Measurements from ENCODE around the gene NGFR.

Gene NGFR

GRCh38 chr17:49494986-49495841 lies at the start of gene NGFR:
NGFR (plus strand) TSS chr17:49495293; CDS start chr17:49495418, 125 bp downstream.
- peak within 1 kb of the TSS; percentile 17 for H3K4me3 ChIP-seq (ENCODE audit: low read length)
- DNase-seq (ENCODE audit: low read depth) = no peak
- no peak for TF ChIP-seq CTCF (conservative IDR thresholded peaks at IDR 0.05; ENCODE audit: low read depth, low read length)

GRCh38 chr17:49445591-49445990 lies 49.5 kb upstream of the NGFR start:
- no peak for TF ChIP-seq CTCF (conservative IDR thresholded peaks at IDR 0.05; ENCODE audit: low read depth, low read length)
- H3K4me3 ChIP-seq (ENCODE audit: low read length) = no peak overlapping the region
- DNase-seq (ENCODE audit: low read depth) = no peak

GRCh38 chr17:49447628-49448302 lies 47.3 kb upstream of the NGFR start:
- TF ChIP-seq CTCF (conservative IDR thresholded peaks at IDR 0.05; ENCODE audit: low read depth, low read length) = no peak
- no peak overlapping the region for H3K4me3 ChIP-seq (ENCODE audit: low read length)
- DNase-seq (ENCODE audit: low read depth) = no peak

GRCh38 chr17:49450181-49450580 lies 44.9 kb upstream of the NGFR start:
- no peak for TF ChIP-seq CTCF (conservative IDR thresholded peaks at IDR 0.05; ENCODE audit: low read depth, low read length)
- no peak for DNase-seq (ENCODE audit: low read depth)
- H3K4me3 ChIP-seq (ENCODE audit: low read length) = no peak overlapping the region

- no peak for DNase-seq (ENCODE audit: low read depth)
- TF ChIP-seq CTCF (conservative IDR thresholded peaks at IDR 0.05; ENCODE audit: low read depth, low read length) = no peak
- no peak overlapping the region for H3K4me3 ChIP-seq (ENCODE audit: low read length)
Observed at GRCh38 chr17:49450735-49451134, 44.4 kb upstream of the NGFR start.

- no peak for TF ChIP-seq CTCF (conservative IDR thresholded peaks at IDR 0.05; ENCODE audit: low read depth, low read length)
- DNase-seq (ENCODE audit: low read depth) = no peak
- H3K4me3 ChIP-seq (ENCODE audit: low read length) = no peak overlapping the region
Observed at GRCh38 chr17:49452201-49452600, 42.9 kb upstream of the NGFR start.
